GM12878 (cell line): Measurements from ENCODE around the gene CACNA2D1. TPM values are rescaled to one million over a fixed set of nuclear protein-coding genes. Genes with fewer than 3 reads are reported as not detected.

ENCODE experiments used
- ATAC-seq: fragments of 200-7000 bp; cut with Tn5 transposase; 3 replicates; pipeline ENCODE4 v1.9.1; 2020; ENCODE audit warnings: mild to moderate bottlenecking, moderate library complexity
- BruUV-seq: library from RNA; stranded (reverse); fragments of 400-500 nt; replicated peaks from 2 replicates; lab custom pipeline; 2021; lab: Mats Ljungman, UMichigan
- CTCF ChIA-PET: fragments of 300-600 bp; sonication (Branson Sonifier 250); formaldehyde crosslinking; extraction: SDS; loops from one replicate; lab custom pipeline; 2021; ENCODE audit warnings: inconsistent platforms; lab: Yijun Ruan, JAX
- POLR2A ChIA-PET: fragments of 350-600 bp; formaldehyde crosslinking; extraction: SDS; loops from one replicate; lab custom pipeline; 2021; ENCODE audit warnings: inconsistent platforms; lab: Charles Lee
- RAD21 ChIA-PET: fragments of 300-600 bp; sonication (Branson Sonifier 250); formaldehyde crosslinking; loops from one replicate; lab custom pipeline; 2023; ENCODE audit warnings: antibody characterized with exemption; ENCODE audit not compliant: unreplicated experiment; lab: Charles Lee
- SMC1A ChIA-PET: fragments of 300-600 bp; sonication (Branson Sonifier 250); formaldehyde crosslinking; loops from one replicate; lab custom pipeline; 2023; ENCODE audit not compliant: unreplicated experiment, uncharacterized antibody; lab: Charles Lee
- DNase-seq: peaks from one replicate; pipeline ENCODE4 v3.0.0-alpha.2; 2011; ENCODE audit warnings: low read depth, low spot score
- FAIRE-seq: peaks from 3 replicates; lab custom pipeline; 2011; peaks lifted over from hg19 to GRCh38; lab: Jason Lieb, UNC
- H2AFZ ChIP-seq: 2 replicates; pipeline ENCODE4 v1.6.0; 2011; ENCODE audit warnings: low read depth, low read length, control low read depth; ENCODE audit not compliant: control insufficient read depth
- H3K27ac ChIP-seq: 2 replicates; pipeline ENCODE4 v1.5.1; 2011; ENCODE audit warnings: control low read depth; ENCODE audit not compliant: control insufficient read depth, insufficient read depth
- H3K27me3 ChIP-seq, 2 experiments: replicated peaks in 1 of 2; 2 replicates each; pipeline versions ENCODE4 v1.6.0 to v1.6.1; 2011; ENCODE audit warnings: low read length in 1 of 2; ENCODE audit not compliant: control insufficient read depth in 2 of 2, insufficient read depth in 2 of 2
- H3K36me3 ChIP-seq, 2 experiments: 2 replicates each; pipeline ENCODE4 v1.5.1; 2011; ENCODE audit warnings: low read length in 1 of 2; ENCODE audit not compliant: control insufficient read depth in 2 of 2, insufficient read depth in 2 of 2
- H3K4me1 ChIP-seq: 2 replicates; pipeline ENCODE4 v1.6.1; 2011; ENCODE audit warnings: mild to moderate bottlenecking, low read length, moderate library complexity, mixed read lengths; ENCODE audit not compliant: control insufficient read depth, insufficient read depth
- H3K4me2 ChIP-seq: 2 replicates; pipeline ENCODE4 v1.6.0; 2011; ENCODE audit warnings: control low read depth; ENCODE audit not compliant: control insufficient read depth, insufficient read depth
- H3K4me3 ChIP-seq: fragments of 200-600 bp; sonication (generic); 2 replicates; pipeline ENCODE4 v1.5.1; 2016
- H3K79me2 ChIP-seq: 2 replicates; pipeline ENCODE4 v1.6.0; 2011; ENCODE audit warnings: low read length; ENCODE audit not compliant: control insufficient read depth, insufficient read depth
- H3K9ac ChIP-seq: 2 replicates; pipeline ENCODE4 v1.8.0; 2011; ENCODE audit warnings: low read length, control low read depth, mixed read lengths; ENCODE audit not compliant: control insufficient read depth, insufficient read depth
- H3K9me3 ChIP-seq: replicated peaks from 3 replicates; pipeline ENCODE4 v1.5.1; 2011; ENCODE audit warnings: mild to moderate bottlenecking, low read length; ENCODE audit not compliant: control insufficient read depth, insufficient read depth
- H4K20me1 ChIP-seq: 2 replicates; pipeline ENCODE4 v1.6.0; 2011; ENCODE audit not compliant: control insufficient read depth, insufficient read depth
- ASH2L ChIP-seq: fragments of 300-600, 200-600 bp; sonication (generic); IDR thresholded peaks from 2 replicates; pipeline ENCODE4 v1.6.1; 2017; ENCODE audit warnings: low read depth, mild to moderate bottlenecking, borderline replicate concordance
- ATF7 ChIP-seq: fragments of 450-650 bp; IDR thresholded peaks from 2 replicates; pipeline ENCODE4 v1.6.1; 2016; ENCODE audit warnings: low read depth, mild to moderate bottlenecking
- CHD2 ChIP-seq: IDR thresholded peaks from 2 replicates; pipeline ENCODE4 v1.6.1; 2011; ENCODE audit warnings: low read depth, low read length, improper control_type of control experiment, borderline replicate concordance
- CUX1 ChIP-seq: IDR thresholded peaks from 2 replicates; pipeline ENCODE4 v1.6.1; 2012; ENCODE audit warnings: improper control_type of control experiment, low read depth, low read length; ENCODE audit not compliant: insufficient replicate concordance
- EED ChIP-seq: sonication (generic); IDR thresholded peaks from 2 replicates; pipeline ENCODE4 v1.6.1; 2016; ENCODE audit warnings: antibody characterized with exemption, low read depth
- MXI1 ChIP-seq: fragments of 150-350 bp; IDR thresholded peaks from 2 replicates; pipeline ENCODE4 v1.6.1; 2011; ENCODE audit warnings: low read depth, mild to moderate bottlenecking, inconsistent platforms, low read length, improper control_type of control experiment
- NFYA ChIP-seq: IDR thresholded peaks from 2 replicates; pipeline ENCODE4 v1.6.1; 2011; ENCODE audit warnings: low read depth, mild to moderate bottlenecking, low read length, improper control_type of control experiment, borderline replicate concordance
- NR2C1 ChIP-seq: fragments of 450-650 bp; IDR thresholded peaks from 2 replicates; pipeline ENCODE4 v1.6.1; 2017; ENCODE audit warnings: antibody characterized with exemption, mild to moderate bottlenecking, moderate library complexity
- NRF1 ChIP-seq: conservative IDR thresholded peaks from 2 replicates; pipeline ENCODE4 v1.6.1; 2011; ENCODE audit warnings: mild to moderate bottlenecking, low read depth, low read length, improper control_type of control experiment
- SREBF1 ChIP-seq: IDR thresholded peaks from 2 replicates; pipeline ENCODE4 v1.6.1; 2012; ENCODE audit warnings: mild to moderate bottlenecking, low read length
- SREBF2 ChIP-seq: IDR thresholded peaks from 2 replicates; pipeline ENCODE4 v1.6.1; 2012; ENCODE audit warnings: mild to moderate bottlenecking, low read length
- SUZ12 ChIP-seq: fragments of 200-600 bp; sonication (generic); IDR thresholded peaks from one replicate; pipeline ENCODE4 v1.6.1; 2018; ENCODE audit warnings: antibody characterized with exemption, mild to moderate bottlenecking; ENCODE audit not compliant: unreplicated experiment
- TBL1XR1 ChIP-seq: IDR thresholded peaks from 2 replicates; pipeline ENCODE4 v1.6.1; 2012; ENCODE audit warnings: low read depth, low read length, improper control_type of control experiment
- TCF12 ChIP-seq: IDR thresholded peaks from 2 replicates; pipeline ENCODE4 v1.6.1; 2011; ENCODE audit warnings: low read depth, mild to moderate bottlenecking, low read length
- TCF3 ChIP-seq: IDR thresholded peaks from 2 replicates; pipeline ENCODE4 v1.6.1; 2012; ENCODE audit warnings: low read depth, mild to moderate bottlenecking, low read length, borderline replicate concordance; ENCODE audit not compliant: insufficient read depth
- YY1 ChIP-seq: IDR thresholded peaks from 2 replicates; pipeline ENCODE4 v1.6.1; 2011; ENCODE audit warnings: low read depth, mild to moderate bottlenecking, low read length
- ZNF274 ChIP-seq: IDR thresholded peaks from one replicate; pipeline ENCODE4 v1.8.0; 2011; ENCODE audit not compliant: insufficient read length, insufficient read depth
- in situ Hi-C: fragments of 300-500 bp; cut with MboI; formaldehyde crosslinking; loops from 9 replicates; pipeline ENCODE4 v1.14.3; 2018; ENCODE audit warnings: mixed read lengths
- intact Hi-C: fragments of 100-400 bp; cut with micrococcal nuclease; formaldehyde crosslinking; loops from one replicate; pipeline ENCODE4 v1.14.2; 2022; ENCODE audit not compliant: unreplicated experiment
- polyA plus RNA-seq, 11 experiments: library from polyadenylated mRNA; depleted of rRNA in 4 of 11; unstranded in 6 of 11; stranded (reverse) in 5 of 11; fragments of >200 nt; fragmentation: Nextera tagmentation in 4 of 11; fragmentation: Illumina TruSeq in 1 of 11; extraction: Ambion mirVana in 4 of 11; extraction: Trizol in 1 of 11; gene quantifications; 1 replicate in 1 of 11; 2 replicates in 10 of 11; pipeline versions ENCODE4 v1.2.1 to v1.2.3, GENCODE V29; 2011 to 2016; ENCODE audit warnings: inconsistent platforms in 2 of 11, missing spikeins in 2 of 11, low read depth in 1 of 11
- total RNA-seq, 4 experiments: library from RNA; depleted of rRNA in 3 of 4; stranded (reverse); fragments of >200 nt in 3 of 4; fragmentation: Illumina TruSeq in 1 of 4; extraction: Trizol in 1 of 4; gene quantifications; 2 replicates each; pipeline versions ENCODE4 v1.2.1 to v1.2.3, GENCODE V29; 2013 to 2021
- TF ChIP-seq, protein P1 (sequence below): fragments of 450-650 bp; IDR thresholded peaks from 2 replicates; pipeline ENCODE4 v1.6.1; 2016; ENCODE audit warnings: mild to moderate bottlenecking, moderate library complexity, borderline replicate concordance

Gene CACNA2D1
- total and polyA plus RNA-seq, 10 of the 15 experiments (the other 5 are each of a cell fraction or from before 2014, with no cell fraction given) = 0.14 to 14.8 (median 0.97) TPM

- SMC1A ChIA-PET = interaction anchor here (1.0 to 3.0 kb wide), 8 partner anchors 9 to 167 kb away, joined by 3 to 11 read pairs (median 4); no protein-coding TSS in a partner anchor
- no peak for ATAC-seq
- no peaks in the 10 kb centered on the region for H3K4me1 ChIP-seq
- POLR2A ChIA-PET = no interaction called here
- no peak overlapping the region for H3K4me2 ChIP-seq
- no peaks in the 10 kb centered on the region for H3K36me3 ChIP-seq
- FAIRE-seq = no peak
- no peaks in the 10 kb centered on the region for H3K27me3 ChIP-seq
- H3K27ac ChIP-seq = no peak overlapping the region
- no peak overlapping the region for H2AFZ ChIP-seq
- RAD21 ChIA-PET = interaction anchor here (1.5 to 1.7 kb wide), 3 partner anchors 9 to 67 kb away, joined by 3 to 5 read pairs (median 3); no protein-coding TSS in a partner anchor
- H3K4me3 ChIP-seq = no peak overlapping the region
- no TSS peak for BruUV-seq
- H3K9me3 ChIP-seq = no peaks in the 10 kb centered on the region
- H4K20me1 ChIP-seq = no peaks in the 10 kb centered on the region
- H3K9ac ChIP-seq = no peak overlapping the region
- in situ Hi-C loops = no loop called here
- intact Hi-C loops = no loop called here
- H3K79me2 ChIP-seq = no peaks in the 10 kb centered on the region
- CTCF ChIA-PET = interaction anchor here (0.9 to 1.2 kb wide), 2 partner anchors 8 to 38 kb away, joined by 3 read pairs; no protein-coding TSS in a partner anchor
- DNase-seq = no peak
- no peak for TF ChIP-seq NFYA
- TF ChIP-seq TCF12 = no peak
- TF ChIP-seq MXI1 = no peak
- TF ChIP-seq NR2C1 = no peak
- no peak for TF ChIP-seq EED
- no peak for TF ChIP-seq NRF1
- no peak for TF ChIP-seq CUX1
- TF ChIP-seq SUZ12 = no peak
- no peak for TF ChIP-seq YY1
- TF ChIP-seq, protein P1, sequence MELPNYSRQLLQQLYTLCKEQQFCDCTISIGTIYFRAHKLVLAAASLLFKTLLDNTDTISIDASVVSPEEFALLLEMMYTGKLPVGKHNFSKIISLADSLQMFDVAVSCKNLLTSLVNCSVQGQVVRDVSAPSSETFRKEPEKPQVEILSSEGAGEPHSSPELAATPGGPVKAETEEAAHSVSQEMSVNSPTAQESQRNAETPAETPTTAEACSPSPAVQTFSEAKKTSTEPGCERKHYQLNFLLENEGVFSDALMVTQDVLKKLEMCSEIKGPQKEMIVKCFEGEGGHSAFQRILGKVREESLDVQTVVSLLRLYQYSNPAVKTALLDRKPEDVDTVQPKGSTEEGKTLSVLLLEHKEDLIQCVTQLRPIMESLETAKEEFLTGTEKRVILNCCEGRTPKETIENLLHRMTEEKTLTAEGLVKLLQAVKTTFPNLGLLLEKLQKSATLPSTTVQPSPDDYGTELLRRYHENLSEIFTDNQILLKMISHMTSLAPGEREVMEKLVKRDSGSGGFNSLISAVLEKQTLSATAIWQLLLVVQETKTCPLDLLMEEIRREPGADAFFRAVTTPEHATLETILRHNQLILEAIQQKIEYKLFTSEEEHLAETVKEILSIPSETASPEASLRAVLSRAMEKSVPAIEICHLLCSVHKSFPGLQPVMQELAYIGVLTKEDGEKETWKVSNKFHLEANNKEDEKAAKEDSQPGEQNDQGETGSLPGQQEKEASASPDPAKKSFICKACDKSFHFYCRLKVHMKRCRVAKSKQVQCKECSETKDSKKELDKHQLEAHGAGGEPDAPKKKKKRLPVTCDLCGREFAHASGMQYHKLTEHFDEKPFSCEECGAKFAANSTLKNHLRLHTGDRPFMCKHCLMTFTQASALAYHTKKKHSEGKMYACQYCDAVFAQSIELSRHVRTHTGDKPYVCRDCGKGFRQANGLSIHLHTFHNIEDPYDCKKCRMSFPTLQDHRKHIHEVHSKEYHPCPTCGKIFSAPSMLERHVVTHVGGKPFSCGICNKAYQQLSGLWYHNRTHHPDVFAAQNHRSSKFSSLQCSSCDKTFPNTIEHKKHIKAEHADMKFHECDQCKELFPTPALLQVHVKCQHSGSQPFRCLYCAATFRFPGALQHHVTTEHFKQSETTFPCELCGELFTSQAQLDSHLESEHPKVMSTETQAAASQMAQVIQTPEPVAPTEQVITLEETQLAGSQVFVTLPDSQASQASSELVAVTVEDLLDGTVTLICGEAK = no peak
- TF ChIP-seq CHD2 = no peak
- no peak for TF ChIP-seq ZNF274
- no peak for TF ChIP-seq TCF3
- no peak for TF ChIP-seq SREBF2
- TF ChIP-seq ATF7 = no peak
- TF ChIP-seq ASH2L = no peak
- no peak for TF ChIP-seq TBL1XR1
- TF ChIP-seq SREBF1 = no peak
Observed at GRCh38 chr7:82331234-82331633, 112.3 kb downstream of the CACNA2D1 start.
